GM21717 (cell line): Measurements from ENCODE around the gene BTRC.

Experiments used
- ATAC-seq: cut with Tn5 transposase; IDR thresholded peaks from one replicate; pipeline ENCODE4 v1.9.1; 2021; ENCODE audit warnings: mild to moderate bottlenecking, moderate library complexity; ENCODE audit not compliant: unreplicated experiment

The BTRC gene

DNA sequence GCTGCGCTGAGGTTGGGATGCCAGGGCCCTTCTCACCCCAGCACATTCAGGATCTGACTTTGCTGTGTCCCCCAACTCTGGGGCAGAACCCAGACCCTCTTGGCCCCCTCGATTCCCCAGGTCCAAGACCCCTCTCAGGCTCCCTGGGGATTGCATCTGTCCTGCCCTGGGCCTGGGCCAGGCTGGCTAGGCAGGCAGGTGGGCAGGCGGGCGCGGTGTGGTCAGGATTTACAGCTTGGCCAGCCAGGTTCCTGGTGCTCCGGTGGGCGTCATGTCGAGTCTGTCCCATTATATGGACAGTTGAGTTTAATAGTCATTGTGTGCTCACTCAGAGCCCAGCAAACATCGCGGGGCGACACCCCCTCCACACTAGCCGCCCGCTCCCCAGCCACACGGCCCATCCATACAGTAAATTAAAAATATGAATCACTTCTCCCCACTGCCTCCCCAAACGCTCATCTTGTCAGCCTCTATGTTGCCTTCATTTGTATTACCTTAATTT, 210.6 kb downstream of the BTRC start:
- no peak for ATAC-seq

DNA sequence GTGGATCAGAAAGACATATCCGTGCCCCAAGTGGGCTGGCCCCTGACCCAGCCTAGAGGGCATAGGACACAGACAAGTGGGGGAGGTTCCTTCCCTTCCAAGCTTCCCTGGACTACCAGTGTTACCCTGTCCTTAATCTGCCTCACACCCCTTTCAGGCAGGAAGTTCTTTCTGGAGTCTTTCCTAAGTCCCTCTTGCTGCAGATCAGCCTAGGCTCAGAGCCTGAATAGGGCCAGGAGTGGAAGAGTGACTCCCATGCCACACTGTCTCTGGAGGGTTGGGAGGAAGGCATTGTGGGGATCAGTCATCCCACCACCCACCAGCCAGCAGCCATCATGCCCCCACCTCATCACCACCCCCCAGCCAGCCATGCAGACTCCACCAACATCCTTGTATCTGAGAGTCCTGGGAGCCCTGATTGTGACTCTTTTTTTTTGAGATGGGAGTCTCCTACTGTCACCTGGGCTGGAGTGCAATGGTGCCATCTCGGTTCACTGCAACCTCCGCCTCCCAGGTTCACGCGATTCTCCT, 211.5 kb downstream of the BTRC start:
- ATAC-seq: no peak

GRCh38 chr10:101565936-101566332, 212.0 kb downstream of the BTRC start:
- ATAC-seq: no peak

DNA sequence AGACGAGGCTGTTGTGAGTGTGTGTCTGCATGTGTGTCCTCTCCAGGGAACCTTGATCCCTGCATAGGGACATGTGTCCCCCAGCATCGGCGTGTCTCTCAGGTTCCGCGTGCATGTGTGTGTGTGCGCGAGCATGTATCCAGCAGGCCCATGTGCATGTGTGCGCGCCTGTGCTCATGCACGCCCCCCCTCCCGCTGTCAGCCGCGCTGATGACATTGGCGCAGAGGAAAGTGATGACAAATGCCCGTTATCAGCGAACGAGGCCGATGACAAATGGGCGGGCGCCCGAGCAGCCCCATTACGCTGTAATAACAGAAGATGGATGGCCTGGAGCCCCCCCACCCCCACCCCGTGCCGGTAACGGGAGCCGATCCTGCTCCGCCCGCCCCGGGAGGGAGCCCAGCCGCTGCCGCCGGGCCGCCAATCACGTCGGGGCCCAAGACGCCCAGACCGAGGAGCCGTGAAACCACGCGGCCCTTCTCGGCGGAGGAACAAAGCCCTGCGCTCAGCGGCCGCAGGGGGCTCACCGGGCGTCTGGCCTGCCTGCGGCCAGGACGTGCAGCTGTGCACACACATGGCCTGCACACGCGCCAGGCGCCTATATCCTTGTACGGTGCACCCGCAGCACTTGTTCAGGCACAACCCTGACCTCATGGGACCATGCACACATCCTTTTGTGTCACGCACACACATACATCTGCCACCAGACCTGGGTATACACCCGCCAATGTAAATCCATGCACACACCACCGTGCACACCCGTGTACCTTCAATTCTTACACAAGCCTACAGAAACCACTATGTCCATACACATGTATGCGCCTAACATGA, 212.6 kb downstream of the BTRC start:
- ATAC-seq: no peak

DNA sequence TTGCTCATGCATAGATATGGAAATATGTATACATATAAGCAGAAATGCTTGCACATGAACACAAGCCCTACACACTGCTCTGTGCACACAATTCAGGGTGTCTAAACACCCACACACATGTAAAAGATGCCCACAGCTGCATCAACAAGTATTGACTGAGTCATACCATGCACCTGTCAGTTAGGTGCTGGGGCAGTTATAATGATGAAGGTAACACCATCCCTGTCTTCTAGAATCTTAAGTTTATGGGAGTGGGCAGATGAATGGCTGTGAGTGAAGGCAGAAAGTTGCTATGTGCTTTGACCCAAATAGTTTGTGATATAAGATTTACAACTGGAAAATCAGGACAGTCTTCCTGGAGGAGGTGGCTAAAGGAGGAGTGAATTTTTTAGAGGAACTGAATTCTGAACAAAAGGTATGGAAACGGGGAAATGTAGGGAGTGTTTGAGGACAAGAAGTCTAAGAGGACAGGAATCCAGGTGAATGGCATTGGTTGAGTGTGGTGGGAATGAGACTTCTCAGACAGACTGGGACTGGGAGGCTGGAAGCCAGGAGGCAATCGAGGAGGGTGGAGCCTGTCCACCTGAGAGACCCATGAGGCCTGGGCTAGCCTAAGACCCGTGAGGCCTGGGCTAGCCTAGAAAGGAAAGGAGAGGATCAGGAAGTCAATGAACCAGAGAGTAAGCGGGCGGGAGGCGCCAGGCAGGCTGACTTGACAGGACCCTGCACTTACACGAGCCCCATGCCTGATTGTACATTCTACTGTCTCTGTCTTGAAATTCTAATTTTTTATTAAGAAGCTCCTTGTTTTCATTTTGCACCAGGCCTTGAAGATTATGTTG, 213.4 kb downstream of the BTRC start:
- no peak for ATAC-seq

- ATAC-seq: no peak
Measured at GRCh38 chr10:101568054-101568745, 214.2 kb downstream of the BTRC start.

DNA sequence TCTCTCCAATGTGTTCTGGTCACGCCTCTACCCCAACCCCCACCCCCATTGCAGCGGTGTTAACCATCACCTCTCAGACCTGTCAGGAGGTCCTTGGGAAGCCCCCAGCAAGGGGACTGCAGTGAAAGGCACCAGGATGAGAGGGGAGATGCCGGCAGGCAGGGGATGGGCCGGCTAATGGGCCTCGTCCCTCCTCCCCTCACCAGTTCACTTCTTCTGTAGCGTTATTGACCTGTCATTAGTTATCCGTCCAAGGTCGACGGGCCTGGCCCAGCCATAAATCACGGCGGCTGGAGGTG, 215.3 kb downstream of the BTRC start:
- ATAC-seq: no peak

- ATAC-seq: peak; percentile 67
Measured at GRCh38 chr10:101569622-101570427, 215.9 kb downstream of the BTRC start.

- no peak for ATAC-seq
Measured at GRCh38 chr10:101570428-101571270, 216.7 kb downstream of the BTRC start.

- no peak for ATAC-seq
Measured at GRCh38 chr10:101571271-101571925, 217.4 kb downstream of the BTRC start.

DNA sequence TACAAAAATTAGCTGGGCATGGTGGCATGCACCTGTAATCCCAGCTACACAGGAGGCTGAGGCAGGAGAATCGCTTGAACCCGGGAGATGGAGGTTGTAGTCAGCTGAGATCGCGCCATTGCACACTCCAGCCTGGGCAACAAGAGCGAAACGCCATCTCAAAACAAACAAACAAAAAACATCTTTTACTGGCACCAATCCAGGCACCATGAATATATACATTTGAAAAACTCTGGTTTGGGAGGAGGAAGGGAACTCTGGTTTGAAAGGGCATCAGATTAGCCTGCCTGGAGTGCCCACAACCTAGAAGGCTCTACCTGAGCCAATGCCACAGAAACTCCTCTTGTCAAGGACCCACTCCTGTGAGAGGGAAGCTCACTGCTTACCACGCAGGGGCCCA, 218.2 kb downstream of the BTRC start:
- ATAC-seq: no peak

GRCh38 chr10:101572785-101573184, 218.8 kb downstream of the BTRC start:
- ATAC-seq: no peak

GRCh38 chr10:101573885-101574753, 220.2 kb downstream of the BTRC start:
- no peak for ATAC-seq

- ATAC-seq: no peak
Measured at GRCh38 chr10:101575091-101575490, 221.1 kb downstream of the BTRC start.

GRCh38 chr10:101575580-101576210, 221.7 kb downstream of the BTRC start:
- ATAC-seq: no peak

DNA sequence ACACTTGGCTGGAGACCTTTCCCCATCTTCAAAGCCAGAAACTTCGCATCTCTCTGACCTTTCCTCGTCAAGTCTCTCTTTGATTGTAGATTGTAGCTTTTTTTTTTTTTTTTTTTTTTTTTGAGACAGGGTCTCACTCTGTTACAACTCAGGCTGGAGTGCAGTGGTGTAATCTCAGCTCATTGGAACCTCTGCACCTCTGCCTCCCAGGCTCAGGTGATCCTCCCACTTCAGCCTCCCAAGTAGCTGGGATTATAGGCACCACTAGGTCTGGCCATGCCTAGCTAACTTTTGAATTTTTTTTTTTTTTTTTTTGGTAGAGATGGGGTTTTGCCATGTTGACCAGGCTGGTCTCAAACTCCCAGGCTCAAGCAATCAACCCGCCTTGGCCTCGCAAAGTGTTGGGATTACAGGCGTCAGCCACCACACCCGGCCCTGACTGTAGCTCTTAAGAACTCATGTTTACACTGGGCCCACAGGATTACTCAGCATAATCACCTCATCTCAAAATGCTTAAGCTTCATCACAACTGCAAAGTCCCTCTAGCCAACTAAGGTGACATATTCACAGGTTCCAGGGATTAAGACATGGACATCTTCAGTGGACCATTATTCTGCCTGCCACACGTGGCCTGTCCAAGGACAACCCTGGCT, 222.4 kb downstream of the BTRC start:
- no peak for ATAC-seq
